HepG2 (cell line): Measurements from ENCODE around the gene PCNP. TPM values are rescaled to one million over a fixed set of nuclear protein-coding genes. Genes with fewer than 3 reads are reported as not detected.

Experiments
- BRD4 ChIP-seq: sonication (generic); formaldehyde crosslinking; IDR thresholded peaks from 2 replicates; pipeline ENCODE4 v1.4.0; 2020; ENCODE audit warnings: missing genetic modification reagents
- HMGXB4 ChIP-seq, 2 experiments: sonication (generic) in 1 of 2; formaldehyde crosslinking in 1 of 2; IDR thresholded peaks; 2 replicates each; pipeline versions ENCODE4 v1.4.0 to v1.6.1; 2018 to 2020; ENCODE audit warnings: missing genetic modification reagents in 2 of 2, borderline replicate concordance in 1 of 2, low read depth in 1 of 2, mild to moderate bottlenecking in 1 of 2, missing biosample characterization in 1 of 2
- KDM3A ChIP-seq: IDR thresholded peaks from 2 replicates; pipeline ENCODE4 v1.6.1; 2018; ENCODE audit warnings: low read depth, missing compliant biosample characterization
- NFKBIZ ChIP-seq: IDR thresholded peaks from 2 replicates; pipeline ENCODE4 v1.6.1; 2018; ENCODE audit warnings: missing genetic modification reagents, missing compliant biosample characterization
- NR2F6 ChIP-seq, 2 experiments: IDR thresholded peaks; 2 replicates each; pipeline ENCODE4 v1.6.1; 2016; ENCODE audit warnings: antibody characterized with exemption in 1 of 2, mild to moderate bottlenecking in 1 of 2
- RAD21 ChIP-seq: fragments of 450-650 bp; formaldehyde crosslinking; IDR thresholded peaks from 2 replicates; pipeline ENCODE4 v1.5.0; 2020; ENCODE audit warnings: mild to moderate bottlenecking
- SAP130 ChIP-seq: IDR thresholded peaks from 2 replicates; pipeline ENCODE4 v1.6.1; 2016; ENCODE audit warnings: low read depth
- SMC3 ChIP-seq: IDR thresholded peaks from 2 replicates; pipeline ENCODE4 v1.6.1; 2011; ENCODE audit warnings: low read length, improper control_type of control experiment
- ZFP36L1 ChIP-seq: sonication (generic); formaldehyde crosslinking; IDR thresholded peaks from 2 replicates; pipeline ENCODE4 v1.8.0; 2022; ENCODE audit warnings: mild to moderate bottlenecking, missing genetic modification reagents, moderate library complexity
- ZFX ChIP-seq: sonication (generic); formaldehyde crosslinking; IDR thresholded peaks from 2 replicates; pipeline ENCODE4 v1.4.0; 2020; ENCODE audit warnings: mild to moderate bottlenecking, low read depth, missing genetic modification reagents, moderate library complexity
- ZNF367 ChIP-seq: sonication (generic); formaldehyde crosslinking; IDR thresholded peaks from 2 replicates; pipeline ENCODE4 v1.4.0; 2020; ENCODE audit warnings: missing genetic modification reagents, borderline replicate concordance
- ZNF775 ChIP-seq: sonication (generic); formaldehyde crosslinking; IDR thresholded peaks from 2 replicates; pipeline ENCODE4 v1.4.0; 2020; ENCODE audit warnings: missing genetic modification reagents, mild to moderate bottlenecking, moderate library complexity, borderline replicate concordance
- ZNF792 ChIP-seq: IDR thresholded peaks from 2 replicates; pipeline ENCODE4 v1.6.1; 2016
- polyA plus RNA-seq, 8 experiments: library from polyadenylated mRNA; depleted of rRNA in 3 of 8; stranded (reverse) in 7 of 8; unstranded in 1 of 8; fragments of >200 nt; fragmentation: Illumina TruSeq in 4 of 8; extraction: Trizol in 4 of 8; gene quantifications; 2 replicates each; pipeline versions ENCODE4 v1.2.1 to v1.2.3, GENCODE V29; 2011 to 2016; ENCODE audit warnings: low read depth in 4 of 8, missing spikeins in 1 of 8, mixed read lengths in 1 of 8; ENCODE audit not compliant: insufficient read depth in 1 of 8
- total RNA-seq, 5 experiments: library from RNA; depleted of rRNA; stranded (reverse); fragments of >200 nt; fragmentation: Illumina TruSeq; extraction: Trizol; gene quantifications; 2 replicates each; pipeline ENCODE4 v1.2.3, GENCODE V29; 2016; ENCODE audit warnings: low read depth in 1 of 5
- TF ChIP-seq, protein P1 (sequence below): sonication (generic); formaldehyde crosslinking; IDR thresholded peaks from one replicate; pipeline ENCODE4 v1.5.1; 2020; ENCODE audit warnings: mild to moderate bottlenecking, missing genetic modification reagents; ENCODE audit errors: not compliant biosample characterization
- TF ChIP-seq, protein P2 (sequence below): sonication (generic); formaldehyde crosslinking; IDR thresholded peaks from 2 replicates; pipeline ENCODE4 v1.4.0; 2020; ENCODE audit warnings: missing genetic modification reagents
- TF ChIP-seq, protein P3 (sequence below): sonication (generic); formaldehyde crosslinking; IDR thresholded peaks from 2 replicates; pipeline ENCODE4 v1.5.0; 2020; ENCODE audit warnings: missing genetic modification reagents, mild to moderate bottlenecking, borderline replicate concordance

Gene PCNP
- total and polyA plus RNA-seq, 2 of the 13 experiments (the other 11 are each of a cell fraction or from before 2014, with no cell fraction given): 44.1 to 78.2 TPM

- TF ChIP-seq, protein P1, sequence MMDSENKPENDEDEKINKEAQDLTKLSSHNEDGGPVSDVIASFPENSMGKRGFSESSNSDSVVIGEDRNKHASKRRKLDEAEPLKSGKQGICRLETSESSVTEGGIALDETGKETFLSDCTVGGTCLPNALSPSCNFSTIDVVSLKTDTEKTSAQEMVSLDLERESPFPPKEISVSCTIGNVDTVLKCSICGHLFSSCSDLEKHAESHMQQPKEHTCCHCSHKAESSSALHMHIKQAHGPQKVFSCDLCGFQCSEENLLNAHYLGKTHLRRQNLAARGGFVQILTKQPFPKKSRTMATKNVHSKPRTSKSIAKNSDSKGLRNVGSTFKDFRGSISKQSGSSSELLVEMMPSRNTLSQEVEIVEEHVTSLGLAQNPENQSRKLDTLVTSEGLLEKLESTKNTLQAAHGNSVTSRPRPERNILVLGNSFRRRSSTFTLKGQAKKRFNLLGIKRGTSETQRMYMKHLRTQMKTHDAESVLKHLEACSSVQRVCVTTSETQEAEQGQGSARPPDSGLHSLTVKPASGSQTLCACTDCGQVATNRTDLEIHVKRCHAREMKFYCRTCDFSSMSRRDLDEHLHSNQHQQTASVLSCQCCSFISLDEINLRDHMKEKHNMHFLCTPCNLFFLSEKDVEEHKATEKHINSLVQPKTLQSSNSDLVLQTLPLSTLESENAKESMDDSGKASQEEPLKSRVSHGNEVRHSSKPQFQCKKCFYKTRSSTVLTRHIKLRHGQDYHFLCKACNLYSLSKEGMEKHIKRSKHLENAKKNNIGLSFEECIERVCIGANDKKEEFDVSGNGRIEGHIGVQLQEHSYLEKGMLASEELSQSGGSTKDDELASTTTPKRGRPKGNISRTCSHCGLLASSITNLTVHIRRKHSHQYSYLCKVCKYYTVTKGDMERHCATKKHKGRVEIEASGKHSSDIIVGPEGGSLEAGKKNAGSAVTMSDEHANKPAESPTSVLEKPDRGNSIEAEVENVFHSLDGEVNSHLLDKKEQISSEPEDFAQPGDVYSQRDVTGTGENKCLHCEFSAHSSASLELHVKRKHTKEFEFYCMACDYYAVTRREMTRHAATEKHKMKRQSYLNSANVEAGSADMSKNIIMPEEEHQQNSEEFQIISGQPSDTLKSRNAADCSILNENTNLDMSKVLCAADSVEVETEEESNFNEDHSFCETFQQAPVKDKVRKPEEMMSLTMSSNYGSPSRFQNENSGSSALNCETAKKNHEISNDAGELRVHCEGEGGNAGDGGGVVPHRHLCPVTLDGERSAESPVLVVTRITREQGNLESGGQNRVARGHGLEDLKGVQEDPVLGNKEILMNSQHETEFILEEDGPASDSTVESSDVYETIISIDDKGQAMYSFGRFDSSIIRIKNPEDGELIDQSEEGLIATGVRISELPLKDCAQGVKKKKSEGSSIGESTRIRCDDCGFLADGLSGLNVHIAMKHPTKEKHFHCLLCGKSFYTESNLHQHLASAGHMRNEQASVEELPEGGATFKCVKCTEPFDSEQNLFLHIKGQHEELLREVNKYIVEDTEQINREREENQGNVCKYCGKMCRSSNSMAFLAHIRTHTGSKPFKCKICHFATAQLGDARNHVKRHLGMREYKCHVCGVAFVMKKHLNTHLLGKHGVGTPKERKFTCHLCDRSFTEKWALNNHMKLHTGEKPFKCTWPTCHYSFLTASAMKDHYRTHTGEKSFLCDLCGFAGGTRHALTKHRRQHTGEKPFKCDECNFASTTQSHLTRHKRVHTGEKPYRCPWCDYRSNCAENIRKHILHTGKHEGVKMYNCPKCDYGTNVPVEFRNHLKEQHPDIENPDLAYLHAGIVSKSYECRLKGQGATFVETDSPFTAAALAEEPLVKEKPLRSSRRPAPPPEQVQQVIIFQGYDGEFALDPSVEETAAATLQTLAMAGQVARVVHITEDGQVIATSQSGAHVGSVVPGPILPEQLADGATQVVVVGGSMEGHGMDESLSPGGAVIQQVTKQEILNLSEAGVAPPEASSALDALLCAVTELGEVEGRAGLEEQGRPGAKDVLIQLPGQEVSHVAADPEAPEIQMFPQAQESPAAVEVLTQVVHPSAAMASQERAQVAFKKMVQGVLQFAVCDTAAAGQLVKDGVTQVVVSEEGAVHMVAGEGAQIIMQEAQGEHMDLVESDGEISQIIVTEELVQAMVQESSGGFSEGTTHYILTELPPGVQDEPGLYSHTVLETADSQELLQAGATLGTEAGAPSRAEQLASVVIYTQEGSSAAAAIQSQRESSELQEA (CRISPR knock-in tag): no peak
- no peak for TF ChIP-seq ZFX
- no peak for TF ChIP-seq ZNF367
- peak; percentile 73; the same call in 1 of the 2 replicates for TF ChIP-seq RAD21 (CRISPR knock-in tag)
- TF ChIP-seq, protein P2, sequence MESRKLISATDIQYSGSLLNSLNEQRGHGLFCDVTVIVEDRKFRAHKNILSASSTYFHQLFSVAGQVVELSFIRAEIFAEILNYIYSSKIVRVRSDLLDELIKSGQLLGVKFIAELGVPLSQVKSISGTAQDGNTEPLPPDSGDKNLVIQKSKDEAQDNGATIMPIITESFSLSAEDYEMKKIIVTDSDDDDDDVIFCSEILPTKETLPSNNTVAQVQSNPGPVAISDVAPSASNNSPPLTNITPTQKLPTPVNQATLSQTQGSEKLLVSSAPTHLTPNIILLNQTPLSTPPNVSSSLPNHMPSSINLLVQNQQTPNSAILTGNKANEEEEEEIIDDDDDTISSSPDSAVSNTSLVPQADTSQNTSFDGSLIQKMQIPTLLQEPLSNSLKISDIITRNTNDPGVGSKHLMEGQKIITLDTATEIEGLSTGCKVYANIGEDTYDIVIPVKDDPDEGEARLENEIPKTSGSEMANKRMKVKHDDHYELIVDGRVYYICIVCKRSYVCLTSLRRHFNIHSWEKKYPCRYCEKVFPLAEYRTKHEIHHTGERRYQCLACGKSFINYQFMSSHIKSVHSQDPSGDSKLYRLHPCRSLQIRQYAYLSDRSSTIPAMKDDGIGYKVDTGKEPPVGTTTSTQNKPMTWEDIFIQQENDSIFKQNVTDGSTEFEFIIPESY: no peak
- TF ChIP-seq ZNF775 (CRISPR knock-in tag): peak; percentile 91; the same call in 1 of the 2 replicates
- TF ChIP-seq, protein P3, sequence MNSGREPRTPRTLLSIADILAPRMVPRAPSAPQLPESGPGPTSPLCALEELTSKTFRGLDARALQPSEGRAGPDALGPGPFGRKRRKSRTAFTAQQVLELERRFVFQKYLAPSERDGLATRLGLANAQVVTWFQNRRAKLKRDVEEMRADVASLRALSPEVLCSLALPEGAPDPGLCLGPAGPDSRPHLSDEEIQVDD: no peak
- TF ChIP-seq SMC3: peak; percentile 68
- TF ChIP-seq KDM3A: no peak
- TF ChIP-seq NR2F6 (IDR thresholded peaks at IDR 0.05): no peak
- TF ChIP-seq NR2F6 (CRISPR knock-in tag; IDR thresholded peaks at IDR 0.05): no peak
- TF ChIP-seq ZNF792: peak; percentile 95
- TF ChIP-seq ZFP36L1 (CRISPR knock-in tag): no peak
- TF ChIP-seq SAP130 (CRISPR knock-in tag): peak; percentile 31; the same call in 1 of the 2 replicates
- TF ChIP-seq NFKBIZ (CRISPR knock-in tag): no peak
- TF ChIP-seq BRD4: no peak
- peak in 1 of 2 experiments; percentile 37; a peak in 1 of 4 replicates for TF ChIP-seq HMGXB4 (CRISPR knock-in tag; IDR thresholded peaks at IDR 0.05; ENCODE audit: borderline replicate concordance in 1 of 2, low read depth in 1 of 2)
Measured at GRCh38 chr3:101635954-101636798, 62.2 kb downstream of the PCNP start (continued).
